ENCODE data around the gene TRPM3.

TRPM3 gene

DNA sequence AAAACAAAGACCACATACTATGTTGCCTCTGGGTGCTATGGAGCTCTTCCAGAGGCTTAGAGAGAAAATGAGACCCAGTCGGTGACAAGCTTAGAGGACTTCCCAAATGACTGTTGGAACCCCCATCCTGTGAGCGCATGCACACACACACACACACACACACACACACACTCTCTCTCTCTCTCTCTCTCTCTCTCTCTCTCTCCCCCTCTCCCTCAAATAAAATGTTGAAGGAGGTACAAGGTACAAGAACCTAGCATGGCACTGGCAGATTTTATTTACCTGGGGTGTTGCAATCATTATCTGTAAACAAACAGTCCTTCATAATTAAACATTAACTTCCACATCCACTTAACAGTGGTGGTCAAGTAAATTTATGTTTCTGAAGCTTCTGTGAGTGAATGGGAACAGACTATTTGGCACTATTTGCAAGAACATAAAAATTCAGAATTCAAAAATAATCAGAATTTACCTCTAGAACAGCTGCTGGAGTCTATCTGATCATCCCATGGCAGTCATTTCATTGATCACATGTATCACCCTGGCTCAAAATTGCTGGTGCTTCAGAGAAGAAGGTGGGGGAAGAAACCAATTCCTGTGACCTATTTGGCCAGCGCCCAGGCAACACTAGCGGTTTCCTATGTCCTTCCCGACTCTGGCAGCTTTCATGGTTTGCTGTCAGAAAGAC is 24.9 kb downstream of the TRPM3 start:
- no peak for DNase-seq

DNA sequence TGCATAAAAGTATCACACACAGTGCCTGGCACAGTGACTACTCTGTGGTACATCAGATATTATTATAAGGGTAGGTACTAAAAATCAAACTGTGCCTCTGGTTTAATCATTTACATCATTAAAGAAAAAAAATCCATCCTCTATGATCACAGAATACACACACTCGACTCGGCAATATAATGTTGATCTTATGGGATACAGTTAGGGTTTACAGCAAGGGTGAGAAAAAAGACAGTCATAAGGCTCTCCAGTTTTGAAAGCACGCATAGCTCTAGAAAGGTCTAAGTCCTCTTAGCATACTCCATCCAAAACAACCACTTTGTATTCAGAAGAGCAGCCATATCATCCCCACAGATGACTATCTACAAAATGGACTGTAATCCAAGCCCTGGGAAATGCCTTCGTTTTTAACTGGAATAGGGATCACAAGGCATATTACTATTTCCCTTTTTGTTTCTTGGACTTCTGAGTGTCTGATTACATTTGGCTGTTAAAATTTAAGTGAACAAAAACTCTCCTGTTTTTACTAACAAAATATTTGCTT is 26.6 kb downstream of the TRPM3 start:
- no peak for DNase-seq

DNA sequence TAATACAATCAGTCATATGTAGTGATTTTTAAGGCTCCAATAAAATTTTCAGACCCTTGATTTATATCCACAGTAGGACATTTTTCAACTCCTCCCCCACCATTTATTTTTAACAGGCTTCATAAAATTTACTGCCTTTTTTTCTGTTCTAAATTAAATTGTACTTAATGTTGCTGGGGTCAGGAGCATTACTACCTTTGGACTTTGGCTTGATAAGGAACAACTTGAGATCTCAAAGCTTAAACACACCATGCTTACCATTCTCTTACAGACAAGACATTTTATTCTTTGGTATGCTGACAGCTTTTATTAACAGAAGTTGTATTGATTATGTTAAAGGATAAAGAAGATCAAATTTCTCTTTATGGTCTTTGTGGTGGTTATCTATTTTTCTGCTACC is 30.5 kb downstream of the TRPM3 start:
- no peak for DNase-seq

DNA sequence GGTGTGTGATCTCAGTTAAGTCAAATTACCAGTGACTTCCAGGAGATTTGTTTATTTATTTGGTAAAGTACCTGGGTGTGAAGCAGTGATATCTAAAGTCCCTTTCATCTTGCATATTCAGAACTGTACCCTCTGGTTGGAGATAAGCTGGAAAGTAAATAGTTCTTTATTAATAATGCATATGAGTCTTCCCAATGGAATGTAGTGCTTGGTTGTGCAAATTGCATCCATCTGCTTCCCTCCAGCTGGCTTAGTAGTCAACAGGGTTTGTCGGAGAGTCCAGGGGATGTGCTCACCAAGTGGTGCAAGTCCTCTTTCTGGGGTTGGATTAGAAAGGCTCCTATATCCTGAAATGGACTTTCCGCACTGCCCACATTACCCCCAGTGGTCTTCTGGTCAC is 42.0 kb downstream of the TRPM3 start:
- no peak for DNase-seq

DNA sequence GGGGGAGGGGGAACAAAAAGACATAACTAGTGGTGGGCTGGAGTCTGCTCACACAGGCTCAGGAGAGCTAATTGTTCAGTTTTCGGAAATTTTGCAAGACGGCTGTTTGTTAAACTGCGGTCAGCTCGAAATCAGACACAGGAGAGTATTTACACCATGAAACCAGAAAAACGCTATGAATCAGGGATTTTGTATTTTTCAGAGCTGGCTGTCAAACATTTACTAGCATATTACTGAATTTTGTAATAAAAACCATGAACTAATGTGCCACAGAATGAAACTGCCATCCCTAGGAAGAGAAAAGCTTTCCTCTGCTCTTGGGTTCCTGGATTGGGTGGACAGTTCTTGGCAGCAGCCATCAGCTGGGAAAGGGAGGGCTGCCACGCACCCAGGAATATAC is 45.3 kb downstream of the TRPM3 start:
- no peak for DNase-seq

DNA sequence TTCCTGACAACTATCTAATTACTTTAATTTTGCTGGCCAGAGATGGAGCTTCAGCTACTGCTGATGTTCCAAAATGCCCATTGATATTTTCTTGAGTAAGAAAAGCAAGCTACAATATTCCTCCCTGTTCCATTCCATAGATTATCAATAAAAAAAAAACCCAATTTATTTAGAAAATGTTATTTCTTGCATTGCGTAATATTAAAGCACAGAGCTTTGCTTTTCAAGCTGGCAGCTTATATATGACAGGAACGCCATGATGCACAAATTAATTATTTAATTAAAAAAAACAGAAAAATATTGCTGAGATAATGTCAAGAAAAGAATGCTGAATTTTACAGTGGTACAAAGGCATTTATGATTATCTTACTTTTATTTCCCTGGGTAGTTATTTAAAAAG is 47.9 kb downstream of the TRPM3 start:
- no peak for DNase-seq

DNA sequence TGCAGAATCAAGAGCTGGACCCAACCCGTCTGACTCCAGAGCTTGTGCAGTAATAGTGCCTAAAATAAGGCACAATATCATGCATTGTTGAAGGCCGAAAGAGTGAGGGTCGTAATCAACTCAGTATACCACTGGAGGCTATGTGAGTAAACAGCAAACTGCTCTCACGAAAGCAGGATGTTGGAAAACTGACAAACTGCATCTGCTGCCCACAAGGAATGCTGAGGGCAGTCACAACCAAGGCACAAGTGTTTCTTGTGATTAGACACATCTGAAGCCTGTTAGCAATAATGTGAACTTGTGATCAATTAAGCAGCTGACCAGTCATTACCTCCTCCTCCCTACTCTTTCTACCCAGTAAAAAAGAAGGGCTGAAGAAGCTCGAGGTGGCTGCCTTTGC is 48.8 kb downstream of the TRPM3 start:
- DNase-seq, result no peak

DNA sequence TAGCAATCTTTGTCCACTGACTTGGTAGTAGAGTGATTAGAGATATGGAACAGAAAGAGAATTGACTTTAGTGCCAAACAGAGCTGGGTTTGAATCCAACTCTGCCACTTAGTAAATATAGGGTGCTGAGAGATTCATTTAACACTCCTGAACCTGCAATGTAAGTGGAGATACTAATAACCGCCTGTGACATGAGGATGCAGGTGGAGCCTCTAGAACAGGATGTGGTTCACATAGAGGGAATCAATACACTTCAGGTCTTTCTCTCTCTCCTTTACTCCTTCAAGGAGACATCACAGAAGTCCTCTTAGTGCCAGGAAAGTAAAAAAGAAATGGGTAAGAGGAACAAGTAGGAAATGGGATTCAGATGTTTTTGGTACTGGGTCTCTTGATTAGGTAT is 49.8 kb downstream of the TRPM3 start:
- DNase-seq, result no peak

DNA sequence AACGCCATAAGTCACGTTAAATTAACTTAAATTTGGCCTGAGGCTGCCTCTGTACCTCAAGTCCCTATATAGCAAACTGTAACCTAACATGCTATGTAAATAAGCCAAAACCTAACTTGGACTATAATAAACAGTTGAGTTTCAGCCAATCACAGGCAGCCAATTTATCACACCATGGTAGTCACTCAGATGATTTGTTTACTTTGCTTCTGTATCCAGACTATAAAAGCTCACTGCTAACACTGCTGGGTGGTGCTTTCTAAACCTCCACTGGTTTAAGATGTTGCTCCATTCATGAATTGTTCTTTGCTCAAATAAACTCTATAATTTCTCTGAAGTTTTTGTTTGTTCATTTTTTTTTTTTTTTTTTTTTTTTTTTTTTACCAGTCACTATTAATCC is 62.8 kb downstream of the TRPM3 start:
- DNase-seq, result no peak

DNA sequence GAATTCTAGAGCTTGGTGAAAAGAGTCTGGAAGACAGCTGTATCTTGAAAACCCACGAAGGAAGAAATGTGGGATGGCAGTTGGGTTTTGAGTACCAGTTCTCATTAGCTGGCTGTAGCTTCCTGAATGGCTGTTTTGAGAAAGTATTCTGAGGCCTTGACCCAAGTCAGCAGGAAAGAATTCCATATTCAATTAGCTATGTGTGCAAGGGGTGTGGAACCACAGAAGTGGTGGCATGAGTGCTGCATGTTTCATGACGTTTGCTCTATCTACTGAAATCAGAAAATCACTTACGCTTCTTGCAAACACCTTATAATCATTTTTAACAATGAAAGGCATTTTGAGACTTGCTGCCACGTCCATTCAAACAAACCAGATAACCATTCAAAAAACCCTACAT is 69.1 kb downstream of the TRPM3 start:
- DNase-seq, result no peak

DNA sequence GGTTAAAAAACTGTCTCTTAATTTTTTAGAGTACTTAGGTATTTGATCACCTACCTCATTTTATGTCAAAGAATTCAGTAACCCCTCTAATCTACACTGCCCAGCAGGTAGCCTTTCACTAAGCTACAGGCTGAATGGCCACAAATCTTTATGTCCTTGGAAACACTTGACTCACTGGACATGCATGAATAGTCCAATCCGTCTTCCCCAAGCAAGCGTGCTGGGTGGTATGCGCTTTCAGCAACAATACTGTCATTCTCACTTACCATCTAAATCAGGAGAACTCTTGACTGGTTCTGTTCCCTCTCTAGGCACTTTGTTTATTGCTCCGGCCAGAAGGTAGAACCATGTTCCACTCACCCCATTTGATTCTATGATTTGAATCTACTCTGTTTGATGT is 73.1 kb downstream of the TRPM3 start:
- no peak for DNase-seq

DNA sequence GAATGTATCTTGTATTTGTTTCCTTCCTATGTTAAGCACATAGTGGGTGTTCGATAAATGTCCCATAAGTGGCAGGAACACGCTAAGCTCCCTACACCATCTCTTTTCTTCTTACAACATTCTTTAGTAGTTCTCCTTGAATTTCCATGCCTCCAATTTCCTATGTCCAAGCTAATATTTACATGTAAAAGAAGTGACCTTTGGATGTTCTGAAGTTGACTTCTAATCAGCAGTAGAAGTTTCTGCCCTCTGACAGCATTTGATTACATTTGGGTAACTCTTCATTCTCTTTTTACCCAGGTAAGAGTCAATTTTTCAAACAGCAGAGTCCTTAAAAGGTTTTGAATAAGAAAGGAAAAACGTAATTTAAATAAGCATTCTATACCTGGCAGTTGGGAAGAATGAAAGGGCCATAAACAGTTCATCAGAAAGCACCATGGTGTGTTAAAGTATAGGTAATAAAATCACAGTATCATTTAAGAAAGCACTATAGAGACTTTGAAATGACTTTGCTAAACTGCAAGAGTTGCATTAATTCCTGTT is 78.9 kb downstream of the TRPM3 start:
- DNase-seq, result no peak

DNA sequence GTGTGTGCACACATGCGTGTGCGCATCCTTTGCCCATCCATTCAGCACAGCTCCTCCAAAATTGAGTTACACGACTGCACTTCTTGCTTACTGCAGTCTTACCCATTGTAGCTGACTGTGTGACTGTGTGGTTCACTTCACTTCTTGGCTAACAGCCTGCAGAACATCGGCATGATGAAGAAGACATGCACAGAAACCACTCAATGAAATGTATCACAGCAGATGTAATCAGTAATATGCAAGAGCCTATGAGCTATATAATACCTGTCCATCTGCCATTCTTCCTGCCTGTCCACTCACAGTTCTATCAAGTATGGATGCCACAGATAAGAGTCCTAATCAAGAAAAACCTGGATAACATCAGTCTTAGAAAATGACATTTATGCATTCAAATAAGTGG is 83.9 kb downstream of the TRPM3 start:
- DNase-seq, result no peak

DNA sequence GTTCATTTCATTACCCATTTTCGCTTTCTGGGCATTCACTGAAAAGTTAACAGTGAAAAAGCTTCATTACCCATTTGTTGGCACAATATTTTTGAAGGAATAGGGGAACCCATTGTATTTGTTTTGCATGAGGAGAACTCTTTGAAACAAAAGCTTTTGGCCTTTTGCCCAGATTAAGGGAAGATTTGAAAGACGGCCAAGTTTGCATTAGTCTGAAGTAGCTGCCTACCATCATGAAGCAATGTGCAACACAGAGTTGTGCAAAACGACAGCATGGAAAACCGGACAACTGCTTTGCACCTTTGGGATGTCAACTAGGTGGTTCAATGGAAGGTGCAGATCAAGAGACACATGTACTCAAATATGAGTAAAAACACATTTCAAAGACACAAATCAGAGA is 84.9 kb downstream of the TRPM3 start:
- no peak for DNase-seq

DNA sequence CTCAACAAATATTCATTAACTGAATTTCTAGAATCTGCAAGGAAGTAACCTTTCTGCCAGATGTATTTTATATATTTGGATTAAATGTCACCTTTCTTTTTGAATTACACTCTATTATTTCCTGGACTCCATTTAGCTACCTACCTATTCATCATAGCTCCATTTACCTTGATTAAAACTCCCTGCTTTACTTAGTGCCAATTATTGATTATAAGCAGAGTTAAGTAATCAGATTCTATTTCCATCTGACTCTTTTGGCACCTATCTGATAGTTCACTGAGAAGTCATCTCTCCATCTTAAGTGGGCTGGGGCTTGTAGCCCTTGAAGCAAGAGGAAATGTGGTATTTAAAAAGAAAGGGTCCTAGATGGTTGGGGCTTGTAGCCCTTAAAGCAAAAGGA is 88.6 kb downstream of the TRPM3 start:
- DNase-seq, result no peak

DNA sequence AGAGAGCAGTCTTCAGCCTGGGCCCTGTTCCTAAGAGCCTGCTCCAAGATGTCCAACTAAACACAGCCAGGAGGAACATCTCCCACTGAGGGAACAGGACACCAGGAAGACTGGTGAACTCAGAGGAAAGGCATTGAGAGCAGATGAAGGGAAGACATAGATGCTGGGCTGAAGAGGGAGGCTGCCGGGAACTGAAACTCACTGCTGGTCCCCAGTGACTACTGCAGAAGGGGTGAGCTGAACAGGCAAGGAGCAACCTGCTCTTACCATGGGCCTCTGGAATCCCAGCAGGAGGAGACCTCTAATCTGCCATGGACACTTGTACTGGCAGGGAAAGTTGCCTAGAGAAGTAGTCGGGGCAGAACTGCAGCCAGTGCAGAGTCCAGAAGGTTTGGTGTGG is 95.7 kb downstream of the TRPM3 start:
- no peak for DNase-seq

DNA sequence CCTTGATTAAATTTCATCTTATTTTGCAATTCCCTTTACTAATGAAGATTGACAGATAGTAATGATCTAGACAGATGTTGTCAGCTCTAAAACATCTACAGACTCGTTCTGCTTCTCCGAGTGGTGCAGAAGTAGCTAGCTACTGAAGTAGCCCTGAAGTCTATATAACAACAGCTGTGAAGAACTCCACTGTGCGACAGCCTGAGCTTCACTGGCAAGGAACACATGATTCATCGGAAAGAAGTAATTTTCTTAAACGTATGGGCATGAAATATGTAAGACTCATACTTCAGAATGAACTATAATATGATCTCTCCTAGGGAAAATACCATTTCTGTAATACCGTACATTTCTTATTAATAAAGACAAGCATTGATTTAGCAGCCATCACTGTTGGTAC is 96.2 kb downstream of the TRPM3 start:
- DNase-seq, result no peak

DNA sequence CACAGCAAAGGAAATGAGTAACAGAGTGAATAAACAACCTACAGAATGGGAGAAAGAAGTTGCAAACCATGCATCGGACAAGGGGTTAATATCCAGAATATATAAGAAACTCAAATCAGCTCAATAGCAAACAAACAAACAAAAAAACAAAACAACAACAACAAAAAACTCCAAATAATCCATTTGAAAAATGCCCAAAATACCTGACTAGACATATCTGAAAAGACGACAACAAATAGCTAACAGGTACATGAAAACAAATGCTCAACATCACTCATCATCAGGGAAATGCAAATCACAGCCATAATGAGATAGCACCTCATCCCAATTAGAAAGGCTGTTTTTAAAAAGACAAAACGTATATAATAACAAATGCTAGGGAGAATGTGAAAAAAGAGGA is 111.2 kb downstream of the TRPM3 start:
- DNase-seq, result no peak

DNA sequence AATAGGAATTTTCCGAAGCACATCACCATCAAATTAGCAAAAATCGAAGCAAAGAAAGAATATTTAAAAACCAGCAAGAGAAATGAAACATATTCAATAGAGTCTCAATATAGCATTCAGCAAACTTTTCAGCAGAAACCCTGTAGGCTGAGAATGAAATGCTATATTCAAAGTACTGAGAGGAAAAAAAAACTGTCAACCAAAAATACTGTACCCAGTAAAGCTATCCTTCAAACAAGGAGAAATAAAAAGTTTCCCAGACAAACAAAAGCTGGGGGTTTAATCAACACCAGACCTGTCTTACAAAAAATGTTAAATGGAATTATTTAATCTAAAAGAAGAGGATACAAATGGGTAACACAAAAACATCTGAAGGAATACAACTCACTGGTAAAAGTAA is 116.0 kb downstream of the TRPM3 start:
- no peak for DNase-seq

DNA sequence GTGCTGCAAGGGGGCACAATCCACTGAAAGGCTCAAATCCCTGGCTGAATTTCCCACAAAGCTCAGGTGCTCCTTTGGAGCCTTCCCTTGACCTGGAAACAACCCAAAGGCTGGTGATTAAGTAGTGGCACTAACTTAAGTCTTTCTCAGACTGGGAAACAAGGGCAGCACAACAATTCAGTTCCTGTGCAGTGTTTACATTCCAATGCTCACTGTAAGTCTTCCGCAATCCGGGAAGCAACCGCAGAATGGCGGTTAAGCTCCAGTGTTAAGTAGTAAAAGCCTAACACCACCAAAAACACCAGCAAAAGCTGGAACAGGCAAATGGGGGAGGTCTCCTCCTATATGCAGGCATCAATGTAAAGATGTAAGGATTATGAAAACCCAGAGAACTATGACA is 117.2 kb downstream of the TRPM3 start:
- DNase-seq, result no peak

DNA sequence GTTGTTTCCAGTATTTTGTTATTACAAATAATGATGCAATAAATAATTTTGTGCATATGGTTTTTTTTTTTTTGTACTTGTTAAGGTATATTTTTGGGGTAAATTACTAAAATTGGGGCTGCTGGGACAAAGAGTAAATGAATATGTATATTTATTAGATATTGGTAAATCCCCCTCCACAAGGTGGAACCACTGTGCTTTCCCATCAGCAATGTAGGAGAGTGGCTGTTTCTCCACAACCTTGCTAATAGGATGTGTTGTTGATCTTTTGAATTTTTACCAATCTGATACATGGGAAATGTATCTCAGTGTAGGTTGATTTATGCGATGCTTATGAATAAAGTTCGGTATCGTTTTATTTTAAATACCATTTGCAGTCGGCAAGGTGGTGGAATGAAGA is 118.1 kb downstream of the TRPM3 start:
- no peak for DNase-seq

DNA sequence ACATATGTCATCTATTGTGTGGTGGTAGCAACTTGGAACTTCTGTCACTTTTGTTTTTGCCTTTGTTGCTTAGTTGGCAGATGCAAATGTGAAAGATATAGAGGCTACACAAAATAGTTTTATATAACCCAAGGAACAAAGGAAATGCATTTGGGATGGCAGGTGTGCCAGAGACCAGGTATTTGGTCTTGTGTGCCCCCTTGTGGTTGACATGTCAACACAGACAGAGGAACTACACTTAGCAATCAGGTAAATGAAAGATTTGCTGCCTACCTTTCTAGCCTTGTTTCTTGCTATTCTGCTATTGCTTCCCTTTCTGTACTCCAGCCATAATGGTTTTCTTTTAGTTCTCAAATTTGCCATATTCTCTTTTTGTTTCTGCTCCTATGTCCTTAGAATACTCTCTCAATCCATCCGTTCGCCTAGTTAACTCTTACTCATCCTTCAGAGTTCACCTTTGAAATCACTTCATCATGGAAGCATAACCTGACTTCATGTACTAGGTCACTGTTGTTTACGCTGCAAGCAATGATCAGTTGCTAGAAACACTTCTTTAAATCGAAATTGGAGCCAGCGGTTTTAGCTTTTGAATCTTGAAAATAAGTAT is 119.5 kb downstream of the TRPM3 start:
- DNase-seq, result no peak

DNA sequence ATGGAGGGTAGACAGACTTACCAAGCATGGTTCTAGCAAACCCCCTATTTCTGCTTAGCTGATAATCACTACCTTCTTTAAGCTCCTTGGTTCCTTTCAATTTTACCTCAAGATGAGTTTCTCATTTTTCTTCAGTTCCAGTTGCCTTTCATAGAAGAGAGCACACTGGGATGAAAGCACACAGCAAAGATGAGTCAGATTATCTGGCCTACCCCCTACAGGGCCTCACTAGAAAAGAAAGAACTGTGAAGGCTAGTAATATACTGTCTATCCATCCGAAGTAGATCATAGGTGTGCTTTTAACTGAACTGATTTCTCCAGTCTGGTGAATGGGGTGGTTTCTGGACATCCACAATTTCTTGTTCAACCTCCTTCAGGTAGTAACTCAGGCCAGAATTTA is 122.5 kb downstream of the TRPM3 start:
- no peak for DNase-seq

DNA sequence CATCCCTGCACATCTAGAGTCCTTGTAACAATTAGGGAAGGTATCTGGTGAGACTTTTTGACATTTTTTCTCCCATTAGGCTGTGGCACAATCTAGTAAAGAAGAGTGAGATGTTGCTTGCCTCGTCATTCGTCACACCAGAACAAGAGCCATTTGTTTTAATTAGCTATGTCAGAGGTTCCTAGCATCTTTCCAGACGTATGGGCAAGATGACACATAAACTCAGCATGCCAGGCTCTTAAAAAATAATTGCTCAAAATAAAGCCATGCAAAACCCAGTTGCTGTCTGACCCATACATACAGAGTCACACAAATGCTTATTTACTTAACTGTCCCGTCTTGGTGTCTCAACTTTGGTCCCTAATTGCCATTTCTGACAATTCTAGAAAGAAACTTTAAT is 125.9 kb downstream of the TRPM3 start:
- no peak for DNase-seq

DNA sequence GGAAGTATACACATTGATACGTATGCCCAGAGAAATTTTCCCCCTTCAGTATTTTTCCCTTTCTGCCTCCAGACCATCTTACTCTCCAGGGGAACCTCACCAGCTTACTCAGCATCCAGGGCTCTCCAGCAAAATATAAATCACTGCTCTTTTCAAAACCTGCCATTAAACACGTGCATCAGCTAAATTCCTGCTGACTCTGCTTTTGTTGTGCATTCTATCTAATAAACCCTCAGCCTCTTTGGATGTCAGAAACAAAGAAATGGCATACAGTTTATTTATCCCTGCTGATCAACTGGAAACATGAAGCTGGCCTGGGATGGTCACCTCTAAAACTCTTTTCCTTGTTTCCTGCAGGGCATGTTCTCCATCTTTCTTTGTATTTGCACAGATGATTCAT is 126.8 kb downstream of the TRPM3 start:
- no peak for DNase-seq

Data from right forelimb (tissue), 1 donor.